Inflammatory macrophage (primary cell): ENCODE measurements around the gene PEMT.
A peak's percentile ranks its signal among the peaks of the same experiment; 100 is the strongest.

Experiments used
- DNase-seq, 2 donors: peaks; one replicate each; pipeline ENCODE4 v3.0.0-alpha.2; 2020 to 2022

The PEMT gene

GRCh38 chr17:17603895-17604225, 12.4 kb upstream of the PEMT start:
- DNase-seq = no peak

- DNase-seq = no peak
Observed at GRCh38 chr17:17603178-17603894, 11.8 kb upstream of the PEMT start.

- DNase-seq = no peak
Observed at GRCh38 chr17:17599965-17600364, 8.5 kb upstream of the PEMT start.

GRCh38 chr17:17598003-17598402, 6.5 kb upstream of the PEMT start:
- DNase-seq = no peak

- no peak for DNase-seq
Observed at GRCh38 chr17:17595755-17596154, 4.2 kb upstream of the PEMT start.

GRCh38 chr17:17593222-17593620, 1.7 kb upstream of the PEMT start:
- DNase-seq = no peak

GRCh38 chr17:17590883-17591354, 589 bp downstream of the PEMT start:
- DNase-seq = no peak

GRCh38 chr17:17590141-17590751, 1.3 kb downstream of the PEMT start:
- DNase-seq = no peak

GRCh38 chr17:17587614-17588337, 3.7 kb downstream of the PEMT start:
- DNase-seq = no peak

GRCh38 chr17:17582372-17582771, 9.1 kb downstream of the PEMT start:
- no peak for DNase-seq

GRCh38 chr17:17581509-17581908, 10.0 kb downstream of the PEMT start:
- no peak for DNase-seq

GRCh38 chr17:17580662-17581470, 10.6 kb downstream of the PEMT start:
- DNase-seq = no peak

GRCh38 chr17:17579691-17580090, 11.8 kb downstream of the PEMT start:
- DNase-seq = no peak

- no peak for DNase-seq
Observed at GRCh38 chr17:17577373-17577772, 14.1 kb downstream of the PEMT start.

- DNase-seq = no peak
Observed at GRCh38 chr17:17576772-17577234, 14.7 kb downstream of the PEMT start.

- no peak for DNase-seq
Observed at GRCh38 chr17:17575360-17576251, 15.9 kb downstream of the PEMT start.

- peak; percentile 21 to 35 for DNase-seq
Observed at GRCh38 chr17:17573912-17574311, 17.6 kb downstream of the PEMT start.

GRCh38 chr17:17572010-17572785, 19.3 kb downstream of the PEMT start:
- no peak for DNase-seq

- no peak for DNase-seq
Observed at GRCh38 chr17:17570798-17571716, 20.5 kb downstream of the PEMT start.
